Smooth muscle cell of the pulmonary artery (primary cell): ENCODE measurements around the gene ABHD2. TPM values are rescaled to one million over a fixed set of nuclear protein-coding genes. Genes with fewer than 3 reads are reported as not detected.

ENCODE experiments used
- total RNA-seq: library from RNA; depleted of rRNA; stranded (reverse); fragments of >200 nt; gene quantifications from 2 replicates; pipeline ENCODE4 v1.2.3, GENCODE V29; 2014

Gene ABHD2
- total RNA-seq = 72.3 and 83.0 TPM in 2 replicates

GRCh38 chr15:89087830-89088604, at the start of gene ABHD2:
ABHD2 (plus strand) TSS chr15:89088456; CDS start chr15:89116328, 27,872 bp downstream.

GRCh38 chr15:89221543-89221942, 133.3 kb downstream of the ABHD2 start, which contains the start of gene RLBP1:
RLBP1 (minus strand) TSS chr15:89221579; CDS start chr15:89218975, 2,604 bp downstream.

DNA sequence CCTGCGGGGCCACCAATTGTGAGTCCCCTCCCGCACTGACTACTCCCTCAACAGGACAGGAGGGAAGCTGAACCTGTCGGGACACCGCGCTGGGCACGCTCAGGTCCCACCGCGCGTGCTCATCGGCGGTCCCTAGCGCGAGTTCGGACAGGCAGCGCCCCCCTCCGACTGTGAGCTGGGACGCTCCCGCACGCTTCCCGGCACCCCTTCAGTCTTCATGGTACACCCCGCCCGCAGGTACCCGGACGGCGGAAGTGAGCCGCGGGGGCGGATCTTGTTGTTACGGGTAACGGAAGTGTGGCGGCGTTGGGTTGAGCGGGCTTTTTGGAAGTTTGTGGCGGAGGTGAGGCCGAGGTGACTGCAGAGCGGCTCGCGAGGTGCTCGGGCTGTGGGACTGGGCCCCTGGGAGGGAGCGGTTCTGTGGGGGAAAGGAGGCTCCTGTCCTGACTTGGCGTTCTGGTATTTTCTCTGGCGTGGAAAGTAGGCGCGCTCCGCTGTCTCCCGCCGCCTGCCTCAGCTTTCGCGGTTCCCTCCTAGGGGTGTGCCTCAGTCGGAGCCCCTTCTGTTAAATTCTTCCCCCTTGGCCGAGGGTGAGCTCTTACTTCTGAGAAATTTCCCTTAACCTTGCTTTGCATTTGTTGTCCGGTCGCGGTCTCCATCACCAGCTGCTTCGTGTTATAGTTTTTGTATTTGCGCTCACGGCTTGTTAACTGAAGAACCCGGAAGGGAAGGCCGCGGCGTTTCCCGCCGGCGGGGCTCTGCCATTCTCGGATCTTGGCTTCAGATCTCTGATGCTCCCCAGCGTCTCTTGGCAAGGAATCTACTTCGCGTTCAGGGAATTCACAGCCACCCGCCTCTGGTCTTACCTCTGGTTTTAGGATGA, 155.7 kb downstream of the ABHD2 start, which contains the start of gene FANCI:
TSS of gene FANCI (plus strand) at position 289 of the 883 bp plus-strand sequence. CDS start 3,669 bp downstream, outside the sequence.

Other genes with a start within 250 kb of the ABHD2 start
- gene HAPLN3, start 192.9 kb upstream of the ABHD2 start, total RNA-seq = 19.2 and 26.2 TPM in 2 replicates
- 241 and 292 TPM in 2 replicates for gene MFGE8, start 175.1 kb upstream of the ABHD2 start, total RNA-seq
- gene RLBP1, start 133.1 kb downstream of the ABHD2 start, total RNA-seq = not detected in 2 replicates
- gene FANCI, start 155.5 kb downstream of the ABHD2 start, total RNA-seq = 6.3 and 11.3 TPM in 2 replicates
- gene POLG, start 246.4 kb downstream of the ABHD2 start, total RNA-seq = 59.4 and 72.1 TPM in 2 replicates